Posterior vena cava (tissue), 2 donors: Measurements from ENCODE around the gene WWOX. TPM values are rescaled to one million over a fixed set of nuclear protein-coding genes. Genes with fewer than 3 reads are reported as not detected.
"Not testable (repeated sequence)": the region's sequence is repeated elsewhere in the genome, so short reads cannot be mapped to it uniquely, and the experiment has no call there.

Experiments used
- DNase-seq: peaks from one replicate; pipeline ENCODE4 v3.0.0-alpha.2; 2020; ENCODE audit warnings: low spot score
- intact Hi-C, 2 donors: fragments of 100-400 bp; cut with DNase I; formaldehyde crosslinking; loops; one replicate each; pipeline versions ENCODE4 v1.14.1 to v1.14.2; 2022 to 2023
- total RNA-seq, 2 donors: library from RNA; stranded (reverse); fragmentation: NEBNext Ultra II Directional; extraction: Animal tissue kit (Norgen Biotek cat#: 25700); gene quantifications; one replicate each; pipeline ENCODE4 v1.2.1, GENCODE V29; 2021
- donor health status: DM: yes; HTN: yes; CAD: no.
- donor health status: DM: yes; HTN: yes; CAD: no.

Gene WWOX
- total RNA-seq, 2 donors from 2014 or later = 12.5 to 16.9 TPM

- intact Hi-C loops = no loop called here
- no peak for DNase-seq
These were observed 920.0 kb downstream of the WWOX start for GRCh38 chr16:79019431-79019830.

DNA sequence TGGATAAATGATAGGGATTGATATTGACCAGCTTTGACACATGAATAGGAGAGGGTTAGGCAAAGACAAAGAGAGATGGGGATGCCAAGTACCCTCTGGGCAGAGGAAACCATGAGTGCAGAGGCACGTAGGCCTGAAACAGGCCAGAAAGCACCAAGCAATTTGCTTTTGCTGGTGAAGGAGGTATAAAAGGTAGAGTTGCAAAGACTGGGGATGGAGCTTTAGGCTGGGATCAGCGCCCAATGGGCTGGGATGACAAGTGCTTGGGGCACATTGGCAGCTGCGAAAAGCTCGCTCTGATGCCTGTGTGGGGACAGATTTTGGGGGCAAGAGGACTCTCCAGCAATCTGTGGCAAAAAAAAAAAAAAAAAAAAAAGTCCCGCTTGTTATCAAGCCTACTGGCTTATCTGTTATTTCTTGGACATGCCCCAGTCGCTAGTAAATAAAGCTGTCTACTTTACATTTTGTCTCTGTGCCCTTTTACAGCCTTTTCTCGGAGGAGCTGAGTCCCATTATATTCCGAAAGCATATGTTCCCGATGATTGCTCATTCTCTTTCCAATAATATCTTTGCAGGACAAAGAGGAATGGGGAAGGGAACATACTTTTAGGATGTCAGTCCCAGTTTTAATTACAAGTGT lies 922.7 kb downstream of the WWOX start:
- no peak for DNase-seq
- intact Hi-C loops = no loop called here

- DNase-seq = no peak
- intact Hi-C loops = no loop called here
These were observed 926.7 kb downstream of the WWOX start for GRCh38 chr16:79026117-79026516.

DNA sequence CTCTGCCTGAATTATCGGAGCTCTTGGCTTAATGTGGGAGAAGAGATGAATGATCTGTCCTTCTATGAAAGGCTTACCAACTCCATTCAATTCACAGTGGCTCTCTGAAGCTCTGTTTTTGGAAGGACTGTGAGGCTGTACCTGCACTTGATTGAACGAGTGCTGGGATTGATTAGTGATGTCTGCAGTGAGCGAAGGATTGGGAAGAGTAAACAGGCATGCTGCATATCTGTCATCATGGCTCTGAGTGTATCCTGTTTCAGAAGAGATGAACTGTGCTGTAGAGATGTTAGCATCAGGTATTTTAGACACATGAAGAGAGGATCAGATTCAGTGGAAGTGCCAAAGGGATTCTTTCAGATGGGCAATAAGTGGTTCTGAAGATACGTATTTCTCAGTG lies 937.1 kb downstream of the WWOX start:
- intact Hi-C loops = no loop called here
- no peak for DNase-seq

- intact Hi-C loops = no loop called here
- no peak for DNase-seq
These were observed 938.3 kb downstream of the WWOX start for GRCh38 chr16:79037521-79038373.

DNA sequence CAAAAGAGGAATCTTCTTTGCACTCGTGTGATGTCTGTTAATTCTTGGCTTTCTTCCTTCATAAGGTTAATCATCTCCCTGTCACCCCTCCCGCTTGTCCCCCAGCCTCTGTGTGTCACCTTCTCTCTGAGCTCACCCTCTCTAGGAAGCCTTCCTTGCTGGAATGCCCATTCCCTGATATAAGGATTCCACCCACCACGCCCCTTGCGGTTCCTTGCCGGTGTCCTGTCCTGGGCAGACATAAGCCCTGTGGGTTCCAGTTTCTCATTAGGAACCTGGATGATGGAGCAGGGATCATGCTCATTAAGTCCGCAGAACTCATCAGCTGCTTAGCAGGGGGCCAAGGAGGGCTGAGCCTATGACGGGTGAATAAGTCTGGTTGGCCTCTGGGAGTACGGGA lies 941.8 kb downstream of the WWOX start:
- no peak for DNase-seq
- intact Hi-C loops = no loop called here

GRCh38 chr16:79042141-79042540 lies 942.7 kb downstream of the WWOX start:
- no peak for DNase-seq
- intact Hi-C loops = no loop called here

DNA sequence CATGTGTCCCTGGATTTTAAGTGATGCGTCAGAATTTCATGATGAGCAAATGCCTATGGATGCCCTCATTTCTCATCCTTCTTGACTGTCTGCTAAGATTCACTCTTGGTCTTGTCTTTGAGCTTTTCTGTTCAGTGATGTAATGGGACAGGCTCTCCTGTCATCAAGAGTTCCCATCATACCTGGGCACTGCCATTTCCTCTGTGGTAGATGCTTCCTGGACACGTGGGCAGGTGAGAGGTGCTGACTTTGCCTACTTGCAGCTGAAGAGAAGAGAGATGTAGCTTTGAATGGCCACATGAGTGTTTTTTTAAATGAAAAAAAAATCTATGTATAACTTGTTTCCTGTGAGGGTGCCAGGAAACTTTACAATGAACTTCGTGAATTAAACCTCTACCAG lies 943.4 kb downstream of the WWOX start:
- DNase-seq = no peak
- intact Hi-C loops = no loop called here

DNA sequence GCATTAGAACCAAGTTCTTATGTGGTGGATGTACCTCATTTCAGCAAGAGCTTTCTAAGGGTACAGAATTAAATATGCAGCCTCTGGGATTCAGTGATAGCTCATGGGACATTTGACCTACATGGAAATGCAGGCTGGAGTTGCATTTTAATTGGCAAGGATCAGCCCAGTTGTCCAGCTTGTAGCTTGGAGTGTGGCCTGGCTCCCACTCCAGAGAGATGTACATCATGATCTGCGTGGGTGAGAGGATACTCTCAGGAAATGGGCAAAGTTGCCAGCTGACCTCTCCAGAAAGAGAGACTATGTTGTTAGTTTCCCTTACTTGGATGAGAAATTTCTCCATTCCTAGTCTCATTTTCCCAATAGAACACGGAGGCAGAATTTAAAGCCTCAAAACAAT lies 945.7 kb downstream of the WWOX start:
- DNase-seq = no peak
- intact Hi-C loops = no loop called here

GRCh38 chr16:79047337-79047736 lies 947.9 kb downstream of the WWOX start:
- intact Hi-C loops = no loop called here
- DNase-seq = no peak

- intact Hi-C loops = no loop called here
- DNase-seq = no peak
These were observed 949.6 kb downstream of the WWOX start for GRCh38 chr16:79049040-79049439.

DNA sequence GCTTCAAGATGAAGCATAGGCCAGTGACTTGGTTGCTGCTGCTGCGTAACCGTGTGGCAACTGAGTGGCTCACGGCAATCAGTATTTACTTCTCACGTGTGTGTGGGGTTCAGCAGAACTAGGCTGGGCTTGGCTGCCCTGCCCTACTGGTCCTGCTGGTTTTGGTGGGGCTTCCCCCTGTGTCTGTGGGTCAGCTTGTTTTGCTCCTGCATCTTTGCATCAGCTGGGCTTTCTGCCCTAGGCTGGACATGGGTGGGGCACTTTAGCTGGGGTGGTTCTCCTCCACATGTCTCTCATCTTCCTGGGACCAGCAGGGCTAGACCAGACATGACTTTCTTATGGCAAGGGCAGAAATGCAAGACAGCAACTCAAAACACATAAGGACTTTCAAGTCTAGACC lies 950.6 kb downstream of the WWOX start:
- intact Hi-C loops = no loop called here
- DNase-seq = no peak

- intact Hi-C loops = no loop called here
- DNase-seq = no peak
These were observed 951.9 kb downstream of the WWOX start for GRCh38 chr16:79051313-79051712.

GRCh38 chr16:79052198-79052597 lies 952.7 kb downstream of the WWOX start:
- DNase-seq, intact Hi-C loops: not testable (repeated sequence)

DNA sequence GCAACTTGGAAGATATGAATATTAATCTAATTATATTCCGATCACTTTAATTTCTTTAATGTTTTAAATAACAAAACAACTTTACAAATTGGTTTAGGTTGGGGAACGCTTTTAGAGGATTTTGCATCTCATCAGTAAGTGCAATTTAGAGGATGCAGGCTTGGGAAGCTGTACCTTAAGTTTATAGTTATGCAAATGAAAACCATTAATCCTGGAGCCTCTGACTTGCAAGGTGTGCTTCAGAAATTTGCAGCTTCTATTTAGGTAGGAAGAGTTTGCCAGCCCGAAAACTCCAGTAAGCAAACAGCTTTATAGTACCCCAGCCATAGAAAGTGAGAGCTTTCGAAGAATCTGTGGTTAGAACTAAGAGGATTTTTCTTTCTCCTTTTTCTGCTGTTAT lies 954.1 kb downstream of the WWOX start:
- intact Hi-C loops = no loop called here
- no peak for DNase-seq

- intact Hi-C loops = no loop called here
- no peak for DNase-seq
These were observed 954.9 kb downstream of the WWOX start for GRCh38 chr16:79054211-79054984.

- no peak for DNase-seq
- intact Hi-C loops = no loop called here
These were observed 956.0 kb downstream of the WWOX start for GRCh38 chr16:79055251-79055970.

- DNase-seq = no peak
- intact Hi-C loops = no loop called here
These were observed 961.7 kb downstream of the WWOX start for GRCh38 chr16:79061181-79061580.

DNA sequence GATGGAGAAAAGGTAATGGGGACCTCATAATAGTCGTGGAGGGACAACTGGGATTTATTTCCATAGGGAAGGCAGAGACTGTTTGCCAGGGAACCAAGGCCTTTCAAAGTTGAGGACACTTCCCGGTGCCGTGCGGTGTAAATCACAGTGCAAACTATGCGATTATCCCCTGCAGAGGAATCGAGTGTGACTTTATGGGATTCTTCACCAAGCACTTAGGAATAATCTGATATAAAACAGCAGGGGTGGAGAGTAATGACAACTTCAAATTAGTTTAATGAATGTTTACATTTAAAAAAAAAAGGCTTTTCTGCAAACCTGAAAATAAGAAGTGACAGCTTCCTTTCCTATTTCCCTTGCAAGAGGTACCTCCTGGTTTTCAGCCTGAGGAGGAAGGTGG lies 962.9 kb downstream of the WWOX start:
- intact Hi-C loops = no loop called here
- DNase-seq = no peak

- DNase-seq = no peak
- intact Hi-C loops = no loop called here
These were observed 963.4 kb downstream of the WWOX start for GRCh38 chr16:79062821-79063220.
